Neural cell (in vitro differentiated cells): Measurements from ENCODE around the gene ETV3. TPM values are rescaled to one million over a fixed set of nuclear protein-coding genes. Genes with fewer than 3 reads are reported as not detected.

Source experiments
- H2AFZ ChIP-seq: fragments of 200-600, 300-800 bp; sonication (generic), shearing (Covaris generic); 2 replicates; pipeline ENCODE4 v1.6.0; 2014; ENCODE audit warnings: low read depth, mild to moderate bottlenecking, antibody characterized with exemption, low read length, moderate library complexity
- H3F3A ChIP-seq: fragments of 200-600 bp; shearing (Covaris generic); 2 replicates; pipeline ENCODE4 v1.6.1; 2016; ENCODE audit warnings: mild to moderate bottlenecking, moderate library complexity, mixed read lengths, antibody characterized with exemption, low read length; ENCODE audit not compliant: insufficient read depth, poor library complexity, severe bottlenecking
- H3K27ac ChIP-seq: fragments of 200-600, 300-800 bp; sonication (generic), shearing (Covaris generic); 2 replicates; pipeline ENCODE4 v1.5.1; 2014; ENCODE audit warnings: mild to moderate bottlenecking, low read length, moderate library complexity
- H3K27me3 ChIP-seq: fragments of 300-800, 200-600 bp; sonication (generic), shearing (Covaris generic); 2 replicates; pipeline ENCODE4 v1.6.0; 2014; ENCODE audit warnings: mild to moderate bottlenecking, low read depth, low read length, moderate library complexity; ENCODE audit not compliant: insufficient read depth
- H3K36me3 ChIP-seq: fragments of 300-800, 200-600 bp; sonication (generic), shearing (Covaris generic); 2 replicates; pipeline ENCODE4 v1.5.1; 2014; ENCODE audit warnings: mild to moderate bottlenecking, antibody characterized with exemption, low read length, moderate library complexity; ENCODE audit not compliant: insufficient read depth
- H3K4me2 ChIP-seq: fragments of 300-800, 200-600 bp; sonication (generic), shearing (Covaris generic); 2 replicates; pipeline ENCODE4 v1.6.0; 2014; ENCODE audit warnings: mild to moderate bottlenecking, low read length
- H3K4me3 ChIP-seq: fragments of 300-800, 200-600 bp; sonication (generic), shearing (Covaris generic); 2 replicates; pipeline ENCODE4 v1.5.1; 2014; ENCODE audit warnings: mild to moderate bottlenecking, low read length, moderate library complexity
- H3K79me2 ChIP-seq: fragments of 200-600 bp; shearing (Covaris generic); replicated peaks from 2 replicates; pipeline ENCODE4 v1.6.0; 2014; ENCODE audit warnings: mild to moderate bottlenecking, low read length, moderate library complexity; ENCODE audit not compliant: insufficient read depth
- H3K9ac ChIP-seq: fragments of 300-800, 200-600 bp; sonication (generic), shearing (Covaris generic); 2 replicates; pipeline ENCODE4 v1.6.1; 2016; ENCODE audit warnings: mild to moderate bottlenecking, low read length, mixed read lengths
- H3K9me2 ChIP-seq: fragments of 200-600 bp; shearing (Covaris generic); 2 replicates; pipeline ENCODE4 v1.6.1; 2016; ENCODE audit warnings: mild to moderate bottlenecking, low read length, mixed read lengths; ENCODE audit not compliant: insufficient read depth
- H3K9me3 ChIP-seq: fragments of 200-600, 300-800 bp; sonication (generic), shearing (Covaris generic); 2 replicates; pipeline ENCODE4 v1.6.1; 2016; ENCODE audit warnings: mild to moderate bottlenecking, mixed run types, low read length, moderate library complexity, mixed read lengths
- H4K20me1 ChIP-seq: fragments of 200-600 bp; shearing (Covaris generic); 2 replicates; pipeline ENCODE4 v1.6.1; 2016; ENCODE audit warnings: mild to moderate bottlenecking, mixed run types; ENCODE audit not compliant: insufficient read depth
- CTCF ChIP-seq: fragments of 450-650 bp; IDR thresholded peaks from 2 replicates; pipeline ENCODE4 v1.5.1; 2014; ENCODE audit warnings: antibody characterized with exemption, mild to moderate bottlenecking, moderate library complexity; ENCODE audit not compliant: poor library complexity, severe bottlenecking
- EP300 ChIP-seq: fragments of 450-650 bp; conservative IDR thresholded peaks from 2 replicates; pipeline ENCODE4 v1.6.1; 2014; ENCODE audit warnings: antibody characterized with exemption, mild to moderate bottlenecking, moderate library complexity; ENCODE audit not compliant: poor library complexity, severe bottlenecking
- EZH2 ChIP-seq: fragments of 200-600, 300-800 bp; shearing (Covaris generic), sonication (generic); IDR thresholded peaks from 2 replicates; pipeline ENCODE4 v1.6.1; 2014; ENCODE audit warnings: antibody characterized with exemption, low read length, borderline replicate concordance, mild to moderate bottlenecking; ENCODE audit not compliant: insufficient read depth, poor library complexity, severe bottlenecking
- MXI1 ChIP-seq: fragments of 450-650 bp; conservative IDR thresholded peaks from 2 replicates; pipeline ENCODE4 v1.6.1; 2014; ENCODE audit warnings: antibody characterized with exemption, mild to moderate bottlenecking; ENCODE audit not compliant: poor library complexity, severe bottlenecking
- POLR2AphosphoS5 ChIP-seq: IDR thresholded peaks from 2 replicates; pipeline ENCODE4 v1.6.1; 2012
- RAD21 ChIP-seq: fragments of 450-650 bp; conservative IDR thresholded peaks from 2 replicates; pipeline ENCODE4 v1.6.1; 2014; ENCODE audit warnings: antibody characterized with exemption, mild to moderate bottlenecking, moderate library complexity
- SMC3 ChIP-seq: fragments of 450-650 bp; conservative IDR thresholded peaks from 2 replicates; pipeline ENCODE4 v1.6.1; 2014; ENCODE audit warnings: antibody characterized with exemption, mild to moderate bottlenecking, moderate library complexity; ENCODE audit not compliant: poor library complexity
- TAF1 ChIP-seq: IDR thresholded peaks from 2 replicates; pipeline ENCODE4 v1.6.1; 2012; ENCODE audit warnings: low read depth
- polyA plus RNA-seq: library from polyadenylated mRNA; depleted of rRNA; stranded (reverse); fragments of >200 nt; gene quantifications from 2 replicates; pipeline ENCODE4 v1.2.3, GENCODE V29; 2014
- TF ChIP-seq, protein P1 (sequence below): IDR thresholded peaks from 2 replicates; pipeline ENCODE4 v1.6.1; 2012; ENCODE audit warnings: borderline replicate concordance

The ETV3 gene
- polyA plus RNA-seq, 1 donor from 2014 or later = 9.9 TPM

DNA sequence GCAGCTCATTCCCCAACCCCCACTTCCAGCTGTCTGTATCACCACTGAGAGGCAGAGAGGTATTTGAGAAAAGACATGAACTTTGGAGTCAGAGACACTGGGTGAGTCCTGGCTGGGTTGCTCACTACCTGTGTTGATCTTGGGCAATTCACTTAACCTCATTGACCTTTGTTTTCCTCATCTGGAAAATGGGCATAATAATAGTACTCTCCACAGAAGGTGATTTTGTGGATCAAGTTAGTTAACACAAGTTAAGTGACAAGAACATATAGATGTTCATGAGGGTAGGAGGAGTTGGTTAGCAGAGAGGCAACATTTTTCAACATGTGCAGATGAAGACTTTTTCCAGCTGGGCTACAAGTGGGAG, 21.5 kb downstream of the ETV3 start:
- Histone ChIP-seq H3K4me3 (no peak overlapping the region), H3K79me2 (no peaks in the 10 kb centered on the region), H2AFZ (no peak overlapping the region), H3K27me3 (no peaks in the 10 kb centered on the region), H3K9me2 (no peaks in the 10 kb centered on the region), H4K20me1 (no peaks in the 10 kb centered on the region), H3F3A (no peaks in the 10 kb centered on the region), H3K9ac (no peak overlapping the region), H3K9me3 (no peaks in the 10 kb centered on the region), H3K4me2 (no peak overlapping the region), H3K36me3 (no peaks in the 10 kb centered on the region), H3K27ac (no peak overlapping the region)
- TF ChIP-seq EZH2 = no peak
- TF ChIP-seq TAF1 = no peak
- TF ChIP-seq POLR2AphosphoS5 = no peak
- TF ChIP-seq CTCF = no peak
- TF ChIP-seq, protein P1, sequence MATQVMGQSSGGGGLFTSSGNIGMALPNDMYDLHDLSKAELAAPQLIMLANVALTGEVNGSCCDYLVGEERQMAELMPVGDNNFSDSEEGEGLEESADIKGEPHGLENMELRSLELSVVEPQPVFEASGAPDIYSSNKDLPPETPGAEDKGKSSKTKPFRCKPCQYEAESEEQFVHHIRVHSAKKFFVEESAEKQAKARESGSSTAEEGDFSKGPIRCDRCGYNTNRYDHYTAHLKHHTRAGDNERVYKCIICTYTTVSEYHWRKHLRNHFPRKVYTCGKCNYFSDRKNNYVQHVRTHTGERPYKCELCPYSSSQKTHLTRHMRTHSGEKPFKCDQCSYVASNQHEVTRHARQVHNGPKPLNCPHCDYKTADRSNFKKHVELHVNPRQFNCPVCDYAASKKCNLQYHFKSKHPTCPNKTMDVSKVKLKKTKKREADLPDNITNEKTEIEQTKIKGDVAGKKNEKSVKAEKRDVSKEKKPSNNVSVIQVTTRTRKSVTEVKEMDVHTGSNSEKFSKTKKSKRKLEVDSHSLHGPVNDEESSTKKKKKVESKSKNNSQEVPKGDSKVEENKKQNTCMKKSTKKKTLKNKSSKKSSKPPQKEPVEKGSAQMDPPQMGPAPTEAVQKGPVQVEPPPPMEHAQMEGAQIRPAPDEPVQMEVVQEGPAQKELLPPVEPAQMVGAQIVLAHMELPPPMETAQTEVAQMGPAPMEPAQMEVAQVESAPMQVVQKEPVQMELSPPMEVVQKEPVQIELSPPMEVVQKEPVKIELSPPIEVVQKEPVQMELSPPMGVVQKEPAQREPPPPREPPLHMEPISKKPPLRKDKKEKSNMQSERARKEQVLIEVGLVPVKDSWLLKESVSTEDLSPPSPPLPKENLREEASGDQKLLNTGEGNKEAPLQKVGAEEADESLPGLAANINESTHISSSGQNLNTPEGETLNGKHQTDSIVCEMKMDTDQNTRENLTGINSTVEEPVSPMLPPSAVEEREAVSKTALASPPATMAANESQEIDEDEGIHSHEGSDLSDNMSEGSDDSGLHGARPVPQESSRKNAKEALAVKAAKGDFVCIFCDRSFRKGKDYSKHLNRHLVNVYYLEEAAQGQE = no peak
- TF ChIP-seq SMC3 = no peak
- TF ChIP-seq EP300 = no peak
- no peak for TF ChIP-seq RAD21
- no peak for TF ChIP-seq MXI1

GRCh38 chr1:157115851-157116736, 22.1 kb downstream of the ETV3 start:
- H3K9me2 ChIP-seq = no peaks in the 10 kb centered on the region
- no peak overlapping the region for H2AFZ ChIP-seq
- no peaks in the 10 kb centered on the region for H3K36me3 ChIP-seq
- H3K9me3 ChIP-seq = no peaks in the 10 kb centered on the region
- no peaks in the 10 kb centered on the region for H4K20me1 ChIP-seq
- no peak overlapping the region for H3K4me3 ChIP-seq
- no peaks in the 10 kb centered on the region for H3F3A ChIP-seq
- H3K4me2 ChIP-seq = no peak overlapping the region
- H3K79me2 ChIP-seq = no peaks in the 10 kb centered on the region
- no peaks in the 10 kb centered on the region for H3K27me3 ChIP-seq
- H3K9ac ChIP-seq = no peak overlapping the region
- no peak overlapping the region for H3K27ac ChIP-seq
- no peak for TF ChIP-seq MXI1
- TF ChIP-seq EP300 = no peak
- TF ChIP-seq TAF1 = no peak
- TF ChIP-seq POLR2AphosphoS5 = no peak
- no peak for TF ChIP-seq SMC3
- TF ChIP-seq, protein P1 = no peak
- TF ChIP-seq RAD21 = no peak
